ENCODE data around the gene ARAP1.

GRCh38 chr11:72742513-72743320 lies 9.5 kb downstream of the ARAP1 start:
- no peak for TF ChIP-seq CTCF (IDR thresholded peaks at IDR 0.05; ENCODE audit: extremely low read depth in 1 of 2, insufficient read depth in 1 of 2, low read depth in 1 of 2, low read length in 2 of 2)
- TF ChIP-seq POLR2A (IDR thresholded peaks at IDR 0.05; ENCODE audit: low read depth, low read length): no peak
- TF ChIP-seq FOS (IDR thresholded peaks at IDR 0.05; ENCODE audit: borderline replicate concordance, insufficient read depth, low read length): no peak
